ENCODE measurements around the gene STAB2.

GRCh38 chr12:103654816-103655215 is 67.7 kb downstream of the STAB2 start:
- no peak for TF ChIP-seq EZH2phosphoT487 (IDR thresholded peaks at IDR 0.05; ENCODE audit: borderline replicate concordance)
- TF ChIP-seq ATF3 (IDR thresholded peaks at IDR 0.05) = no peak
- TF ChIP-seq, protein P1, sequence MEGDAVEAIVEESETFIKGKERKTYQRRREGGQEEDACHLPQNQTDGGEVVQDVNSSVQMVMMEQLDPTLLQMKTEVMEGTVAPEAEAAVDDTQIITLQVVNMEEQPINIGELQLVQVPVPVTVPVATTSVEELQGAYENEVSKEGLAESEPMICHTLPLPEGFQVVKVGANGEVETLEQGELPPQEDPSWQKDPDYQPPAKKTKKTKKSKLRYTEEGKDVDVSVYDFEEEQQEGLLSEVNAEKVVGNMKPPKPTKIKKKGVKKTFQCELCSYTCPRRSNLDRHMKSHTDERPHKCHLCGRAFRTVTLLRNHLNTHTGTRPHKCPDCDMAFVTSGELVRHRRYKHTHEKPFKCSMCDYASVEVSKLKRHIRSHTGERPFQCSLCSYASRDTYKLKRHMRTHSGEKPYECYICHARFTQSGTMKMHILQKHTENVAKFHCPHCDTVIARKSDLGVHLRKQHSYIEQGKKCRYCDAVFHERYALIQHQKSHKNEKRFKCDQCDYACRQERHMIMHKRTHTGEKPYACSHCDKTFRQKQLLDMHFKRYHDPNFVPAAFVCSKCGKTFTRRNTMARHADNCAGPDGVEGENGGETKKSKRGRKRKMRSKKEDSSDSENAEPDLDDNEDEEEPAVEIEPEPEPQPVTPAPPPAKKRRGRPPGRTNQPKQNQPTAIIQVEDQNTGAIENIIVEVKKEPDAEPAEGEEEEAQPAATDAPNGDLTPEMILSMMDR (IDR thresholded peaks at IDR 0.05 in 2 of 3, conservative IDR thresholded peaks at IDR 0.05 in 1 of 3; ENCODE audit: borderline replicate concordance in 1 of 3, insufficient read depth in 1 of 3, low read depth in 2 of 3, low read length in 2 of 3) = no peak
- no peak for TF ChIP-seq SIN3A (IDR thresholded peaks at IDR 0.05; ENCODE audit: low read depth)
- no peak for TF ChIP-seq EZH2 (IDR thresholded peaks at IDR 0.05)
- TF ChIP-seq CEBPB (IDR thresholded peaks at IDR 0.05; ENCODE audit: low read depth) = no peak
- no peak for TF ChIP-seq POLR2A (IDR thresholded peaks at IDR 0.05; ENCODE audit: borderline replicate concordance, extremely low read depth, insufficient read depth, insufficient read length)
